SIG-M5 treated with dmso at 0.1 percent for 504 hours (cell line): ENCODE data around the gene UVSSA.
"Not testable (repeated sequence)": the region's sequence is repeated elsewhere in the genome, so short reads cannot be mapped to it uniquely, and the experiment has no call there.

Experiments
- DNase-seq: peaks from one replicate; lab custom pipeline; 2025; ENCODE audit not compliant: unreplicated experiment; lab: John Stamatoyannopoulos, UW

Gene UVSSA

DNA sequence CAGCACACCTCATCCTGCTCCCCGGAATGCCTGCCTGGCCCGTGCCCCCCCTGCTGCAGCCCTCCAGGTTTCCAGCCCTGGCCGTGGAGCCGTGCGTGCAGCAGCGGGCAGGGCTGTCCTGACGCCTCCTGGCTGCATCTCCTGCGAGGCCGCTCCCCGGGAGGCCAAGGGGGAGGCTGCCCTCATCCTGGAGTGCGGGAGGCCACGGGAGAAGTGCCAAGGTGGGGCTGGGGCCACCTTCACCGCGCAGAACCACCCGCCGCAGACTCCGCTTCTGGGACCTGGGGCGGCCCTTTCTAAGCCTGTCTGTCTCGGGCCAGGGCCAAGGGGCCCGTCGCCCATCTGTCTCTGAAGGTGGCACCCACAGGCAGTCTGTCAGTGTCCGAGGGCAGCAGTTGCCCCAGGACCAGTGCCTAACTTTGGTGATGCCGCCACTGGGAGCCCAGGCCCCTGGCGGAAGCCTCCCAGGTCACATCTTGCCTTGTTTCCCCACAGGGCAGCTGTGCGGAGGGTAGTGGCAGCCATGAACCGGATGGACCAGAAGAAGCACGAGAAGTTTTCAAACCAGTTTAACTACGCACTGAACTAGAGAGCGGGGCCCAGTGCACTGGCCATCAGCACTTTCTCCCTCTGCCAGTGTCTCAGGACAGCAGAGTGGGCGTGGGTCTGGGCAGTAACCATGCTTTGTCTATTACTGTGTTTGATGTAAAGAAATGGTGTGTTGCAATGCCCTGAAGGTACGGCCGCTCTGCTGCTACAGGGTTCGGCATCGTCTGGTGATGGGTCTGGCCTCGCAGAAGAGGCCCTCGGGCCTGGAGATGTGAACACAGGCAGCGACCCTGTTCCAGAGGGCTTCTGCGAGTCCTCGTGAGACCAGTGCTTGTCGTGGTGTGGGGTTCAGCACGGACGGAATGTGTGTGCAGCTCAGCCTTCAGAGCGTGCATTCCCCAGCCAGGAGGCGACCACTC, 38.6 kb downstream of the UVSSA start:
- DNase-seq: no peak

DNA sequence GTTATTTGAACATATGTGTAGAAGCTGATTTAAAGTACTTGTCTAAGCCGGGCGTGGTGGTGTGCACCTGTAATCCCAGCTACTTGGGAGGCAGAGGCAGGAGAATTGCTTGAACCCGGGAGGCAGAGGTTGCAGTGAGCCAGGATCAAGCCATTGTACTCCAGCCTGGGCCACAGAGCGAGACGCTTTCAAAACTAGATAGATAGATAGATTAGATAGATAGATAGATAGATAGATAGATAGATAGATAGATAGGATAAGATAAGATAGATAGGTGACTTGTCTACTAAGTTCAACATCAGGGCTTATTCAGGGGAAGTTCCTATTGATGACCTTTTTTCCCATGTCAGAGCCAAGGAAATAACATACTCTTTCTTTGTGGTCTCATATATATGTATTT, 46.4 kb downstream of the UVSSA start:
- not testable (repeated sequence) for DNase-seq

DNA sequence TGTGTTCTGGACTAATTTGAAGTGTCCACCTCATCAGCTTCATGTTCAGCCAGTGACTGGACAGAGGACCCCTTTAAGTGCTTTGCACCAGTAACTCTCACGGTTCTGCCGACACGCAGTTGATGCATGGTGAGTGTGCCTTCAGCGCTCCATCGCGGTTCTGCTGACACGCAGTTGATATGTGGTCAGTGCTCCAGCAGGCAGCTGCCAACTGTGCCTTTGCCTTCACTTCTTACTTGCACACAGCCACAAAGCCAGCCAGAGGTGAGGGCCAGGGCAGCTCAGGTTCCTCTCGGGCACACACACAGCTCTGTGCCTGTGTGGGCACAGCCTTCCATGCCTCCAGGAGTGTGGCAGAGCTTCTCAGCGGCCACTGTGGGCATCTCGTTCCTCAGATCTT, 46.9 kb downstream of the UVSSA start:
- DNase-seq: no peak

DNA sequence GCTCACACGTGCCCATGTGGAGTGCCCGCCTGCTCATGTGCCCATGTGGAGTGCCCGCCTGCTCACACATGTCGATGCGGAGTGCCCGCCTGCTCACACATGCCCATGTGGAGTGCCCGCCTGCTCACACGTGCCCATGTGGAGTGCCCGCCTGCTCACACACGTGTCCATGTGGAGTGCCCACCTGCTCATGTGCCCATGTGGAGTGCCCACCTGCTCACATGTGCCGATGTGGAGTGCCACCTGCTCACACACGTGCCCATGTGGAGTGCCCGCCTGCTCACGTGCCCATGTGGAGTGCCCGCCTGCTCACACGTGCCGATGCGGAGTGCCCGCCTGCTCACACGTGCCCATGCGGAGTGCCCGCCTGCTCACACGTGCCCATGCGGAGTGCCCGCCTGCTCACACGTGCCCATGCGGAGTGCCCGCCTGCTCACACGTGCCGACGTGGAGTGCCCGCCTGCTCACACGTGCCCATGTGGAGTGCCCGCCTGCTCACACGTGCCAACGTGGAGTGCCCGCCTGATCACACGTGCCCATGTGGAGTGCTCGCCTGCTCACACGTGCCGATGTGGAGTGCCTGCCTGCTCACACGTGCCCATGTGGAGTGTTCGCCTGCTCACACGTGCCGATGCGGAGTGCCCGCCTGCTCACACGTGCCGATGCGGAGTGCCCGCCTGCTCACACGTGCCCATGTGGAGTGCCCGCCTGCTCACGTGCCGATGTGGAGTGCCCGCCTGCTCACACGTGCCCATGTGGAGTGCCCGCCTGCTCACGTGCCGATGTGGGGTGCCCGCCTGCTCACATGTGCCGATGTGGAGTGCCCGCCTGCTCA, 47.8 kb downstream of the UVSSA start:
- DNase-seq: not testable (repeated sequence)

DNA sequence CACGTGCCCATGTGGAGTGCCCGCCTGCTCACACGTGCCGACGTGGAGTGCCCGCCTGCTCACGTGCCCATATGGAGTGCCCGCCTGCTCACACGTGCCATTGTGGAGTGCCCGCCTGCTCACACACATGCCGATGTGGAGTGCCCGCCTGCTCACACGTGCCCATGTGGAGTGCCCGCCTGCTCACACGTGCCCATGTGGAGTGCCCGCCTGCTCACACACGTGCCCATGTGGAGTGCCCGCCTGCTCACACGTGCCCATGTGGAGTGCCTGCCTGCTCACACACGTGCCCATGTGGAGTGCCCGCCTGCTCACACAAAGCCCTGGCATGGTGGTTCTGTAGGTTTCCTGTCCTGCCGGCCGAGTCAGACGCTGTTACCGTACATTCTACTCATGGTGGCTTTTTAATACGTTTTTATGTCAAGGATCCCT, 48.4 kb downstream of the UVSSA start:
- not testable (repeated sequence) for DNase-seq

DNA sequence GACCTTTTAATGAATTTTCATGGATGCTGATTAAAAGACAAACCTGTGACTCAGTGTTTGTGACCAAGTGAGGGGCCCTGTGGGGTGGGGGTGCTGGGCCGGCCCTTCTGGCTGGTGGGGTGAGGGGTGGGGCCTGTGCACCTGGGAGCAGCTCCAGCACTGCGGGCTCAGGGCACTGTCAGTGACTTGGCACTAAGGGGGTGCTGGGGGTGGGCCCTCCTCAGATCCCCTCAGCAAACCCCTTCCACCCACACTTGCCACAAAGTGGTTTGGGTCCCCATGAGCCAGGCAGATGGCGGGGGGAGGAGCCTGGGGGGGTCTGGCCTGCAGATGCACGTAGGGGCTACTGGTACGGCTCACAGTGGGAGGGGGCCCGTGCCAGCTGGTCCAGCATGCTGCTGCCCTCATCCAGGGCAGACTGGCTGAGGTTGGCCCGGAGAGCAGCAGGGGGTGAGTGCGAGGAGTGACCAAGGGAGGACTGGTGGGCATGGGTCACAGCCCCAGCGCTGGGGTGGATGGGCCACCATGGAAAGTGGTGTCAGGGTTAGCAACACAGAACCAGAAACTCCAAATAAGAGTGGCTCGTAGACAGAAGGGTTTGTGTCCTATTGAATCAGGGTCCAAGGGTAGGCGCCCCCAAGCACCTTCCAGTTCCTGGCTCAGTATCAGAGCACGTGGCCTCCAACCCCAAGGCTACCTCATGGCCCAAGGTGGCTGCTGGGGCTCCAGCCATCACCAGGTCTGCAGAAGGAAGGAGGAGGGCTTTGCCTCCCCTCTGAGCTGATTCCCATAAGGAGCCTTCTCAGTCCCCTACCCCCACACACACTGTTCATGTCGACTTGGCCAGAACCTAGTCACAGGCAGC, 49.2 kb downstream of the UVSSA start:
- DNase-seq: no peak

DNA sequence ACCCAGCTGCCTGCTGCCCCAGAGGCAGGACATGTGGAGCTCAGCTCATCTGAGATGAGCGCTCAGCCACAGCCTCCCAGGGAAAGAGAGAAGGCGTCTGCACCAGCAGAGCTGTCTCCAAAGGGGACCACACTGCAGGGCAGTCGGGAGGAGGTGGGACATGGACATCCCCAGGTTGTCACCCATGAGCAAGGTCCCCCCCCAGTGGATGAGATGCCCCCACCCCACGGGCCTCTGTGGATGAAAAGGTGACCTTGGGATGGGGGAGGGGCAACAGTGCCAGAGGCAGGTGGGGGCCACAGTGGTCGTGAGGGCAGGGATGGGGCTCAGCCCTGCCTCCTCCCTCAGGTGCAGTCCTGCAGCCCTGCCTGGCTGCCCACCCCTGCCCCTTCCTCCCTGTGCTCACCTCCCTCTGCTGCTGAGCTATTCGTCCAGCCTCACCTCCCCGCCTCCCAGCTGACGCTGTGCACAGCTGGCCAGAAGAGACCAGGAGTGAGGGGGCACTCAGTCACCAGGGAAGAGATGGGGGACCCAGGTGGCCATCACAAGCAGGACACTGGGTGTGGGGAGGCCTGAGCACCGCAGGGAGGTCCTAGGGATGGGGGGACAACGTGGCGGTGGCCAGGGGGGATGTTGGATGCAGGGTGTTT, 49.9 kb downstream of the UVSSA start:
- no peak for DNase-seq

DNA sequence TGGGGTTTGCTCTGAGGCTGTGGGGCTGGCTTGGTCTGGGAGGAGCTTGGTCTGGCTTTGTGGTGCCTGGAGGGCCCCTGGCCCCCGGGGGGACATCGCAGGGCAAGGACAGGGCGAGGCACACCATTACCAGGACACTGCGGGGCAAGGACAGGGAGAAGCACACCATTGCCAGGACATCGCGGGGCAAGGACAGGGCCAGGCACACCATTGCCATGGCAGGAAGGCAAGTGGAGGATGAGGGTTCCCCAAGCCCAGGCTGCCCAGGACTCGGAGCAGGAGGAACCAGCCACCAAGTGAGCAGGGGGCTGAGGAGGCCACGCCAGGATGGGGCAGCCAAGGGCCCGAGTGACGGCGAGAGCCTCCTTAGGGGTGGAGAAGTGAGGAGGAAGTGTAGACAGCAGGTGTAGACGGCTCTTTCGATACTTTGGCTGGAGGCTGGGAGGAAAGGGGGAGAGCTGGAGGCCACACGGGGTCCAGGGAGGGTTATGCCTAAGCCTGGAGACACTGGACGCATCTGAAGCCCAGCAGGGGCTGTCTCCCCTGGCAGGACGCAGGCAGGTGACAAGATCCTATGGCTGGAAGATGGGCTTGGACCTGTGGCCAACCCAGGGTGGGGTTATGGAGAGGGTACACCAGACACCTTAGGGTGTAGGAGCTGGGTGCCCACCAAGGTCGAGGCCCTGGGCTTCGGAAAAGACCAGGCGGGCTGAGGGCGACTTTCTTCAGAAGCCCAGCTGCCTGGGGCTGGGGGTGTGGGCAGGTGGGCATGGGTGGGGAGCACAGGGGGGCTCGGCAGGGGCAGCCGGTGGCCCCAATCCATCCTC, 51.9 kb downstream of the UVSSA start:
- no peak for DNase-seq

DNA sequence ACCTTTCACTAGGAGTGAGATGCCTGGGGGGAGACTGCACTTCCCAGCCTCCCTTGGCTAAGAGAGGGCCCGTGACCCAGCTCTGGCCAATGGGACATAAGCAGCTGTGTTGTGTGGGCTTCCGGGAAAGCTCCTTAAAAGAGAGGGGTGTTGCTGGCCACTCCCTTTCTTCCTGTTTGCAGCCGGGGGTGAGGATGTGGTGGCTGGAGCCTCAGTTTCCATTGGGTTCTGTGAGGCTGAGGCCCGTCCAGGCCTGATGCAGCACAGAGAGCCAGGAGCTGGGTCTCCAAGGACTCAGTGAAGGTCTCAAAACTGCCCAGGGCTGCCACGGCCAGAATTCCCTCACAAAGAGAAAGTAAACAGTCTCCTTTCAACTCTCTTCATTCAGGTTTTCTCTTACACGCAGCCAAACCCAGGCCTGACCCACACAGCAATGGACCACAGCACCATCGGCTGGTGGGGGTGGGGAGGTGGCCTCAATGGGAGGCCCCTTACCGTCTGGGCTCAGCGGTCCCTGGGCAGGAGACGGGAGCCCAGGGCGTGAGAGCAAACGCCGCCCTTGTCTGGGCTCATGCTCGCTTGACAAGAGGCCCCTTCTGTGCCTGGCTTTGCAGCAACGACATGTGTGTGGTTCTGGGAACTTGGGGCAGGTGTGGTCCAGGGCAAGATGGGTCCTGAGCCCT, 52.6 kb downstream of the UVSSA start:
- no peak for DNase-seq

DNA sequence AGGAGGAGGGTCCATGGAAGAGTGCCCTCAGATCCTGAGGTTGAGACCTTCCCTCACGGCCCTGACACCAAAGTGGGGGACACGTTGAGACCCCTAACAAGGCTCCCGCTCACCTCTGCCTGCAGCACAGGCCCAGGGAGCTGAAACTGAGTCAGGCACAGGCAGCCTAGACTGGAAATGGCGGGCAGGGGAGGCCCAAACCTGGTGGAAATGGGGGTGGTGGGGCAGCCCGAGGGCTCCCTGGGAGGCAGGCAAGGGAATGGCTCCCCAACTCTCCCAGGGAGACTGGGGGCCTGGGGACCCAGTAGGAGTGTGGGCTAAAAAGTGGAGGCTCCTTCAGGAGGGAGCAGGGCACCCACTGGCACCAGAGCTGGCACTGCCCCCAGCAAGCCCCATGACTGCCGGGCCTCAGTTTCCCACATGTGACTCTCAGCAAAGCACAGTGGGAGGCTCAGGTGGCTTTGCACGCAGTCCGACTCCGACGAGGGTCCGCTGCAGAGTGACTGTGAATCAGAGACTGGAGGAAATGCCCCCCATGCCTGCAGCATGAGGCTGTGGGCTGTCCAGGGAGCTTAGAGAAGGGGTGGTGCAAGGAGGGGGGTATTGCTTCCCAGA, 53.3 kb downstream of the UVSSA start:
- no peak for DNase-seq

DNA sequence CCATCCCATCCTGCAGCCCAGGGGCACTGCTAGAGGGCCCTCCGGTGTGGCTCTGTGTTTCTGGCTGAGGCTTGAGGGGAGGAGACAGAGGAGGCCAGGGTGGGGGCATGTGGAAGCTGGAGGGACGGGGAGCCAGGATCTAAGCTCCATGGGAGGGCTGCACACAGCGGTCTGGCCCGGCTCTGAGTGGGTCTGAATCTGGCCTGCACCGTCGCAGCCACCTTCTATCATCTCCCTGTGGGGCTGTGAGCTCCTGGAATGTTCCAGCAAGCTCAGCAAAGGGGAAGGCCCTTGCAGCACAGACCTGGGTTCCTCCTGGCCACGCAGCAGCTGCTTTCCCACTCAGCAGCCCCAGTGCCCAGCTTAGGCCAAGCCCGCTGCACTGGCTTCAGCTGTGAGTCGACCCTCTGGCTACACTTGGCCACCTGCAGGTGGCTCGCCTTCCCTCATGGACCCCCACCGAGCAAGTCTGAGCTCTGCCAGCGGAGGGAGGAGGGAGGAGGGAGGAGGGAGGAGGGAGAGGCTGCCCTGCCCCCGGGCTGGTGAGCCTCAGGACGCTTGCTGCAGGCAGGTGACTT, 53.9 kb downstream of the UVSSA start:
- DNase-seq: no peak

DNA sequence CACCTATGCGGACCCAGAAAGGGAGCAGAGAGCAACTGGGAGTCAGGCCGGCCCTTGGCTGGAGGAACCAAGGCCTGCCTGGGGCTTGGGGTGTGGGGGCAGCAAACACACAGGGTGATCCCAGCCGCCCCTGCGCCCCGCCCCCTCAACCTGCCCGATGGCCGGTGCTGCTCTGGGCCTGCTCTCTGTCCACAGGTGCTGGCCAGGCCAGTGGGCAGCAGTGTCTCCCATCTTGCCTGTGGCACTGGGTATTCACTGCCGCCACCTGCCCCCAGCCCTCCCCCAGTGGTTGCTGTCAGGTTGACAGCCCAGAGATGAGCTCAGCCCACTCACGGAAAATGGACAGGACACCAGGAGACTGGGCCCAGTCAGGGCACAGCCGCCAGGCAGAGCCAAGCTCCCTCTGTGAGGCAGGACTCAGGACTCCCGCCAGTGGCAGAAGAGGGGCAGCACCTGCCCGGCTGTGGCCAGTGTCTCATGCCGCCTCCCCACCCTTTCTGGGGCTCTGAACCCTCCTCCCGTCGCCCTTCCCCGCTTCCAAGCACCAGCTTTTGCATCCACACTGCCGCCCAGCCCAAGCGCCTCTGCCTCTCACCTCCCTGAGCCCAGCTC, 54.5 kb downstream of the UVSSA start:
- DNase-seq: no peak

DNA sequence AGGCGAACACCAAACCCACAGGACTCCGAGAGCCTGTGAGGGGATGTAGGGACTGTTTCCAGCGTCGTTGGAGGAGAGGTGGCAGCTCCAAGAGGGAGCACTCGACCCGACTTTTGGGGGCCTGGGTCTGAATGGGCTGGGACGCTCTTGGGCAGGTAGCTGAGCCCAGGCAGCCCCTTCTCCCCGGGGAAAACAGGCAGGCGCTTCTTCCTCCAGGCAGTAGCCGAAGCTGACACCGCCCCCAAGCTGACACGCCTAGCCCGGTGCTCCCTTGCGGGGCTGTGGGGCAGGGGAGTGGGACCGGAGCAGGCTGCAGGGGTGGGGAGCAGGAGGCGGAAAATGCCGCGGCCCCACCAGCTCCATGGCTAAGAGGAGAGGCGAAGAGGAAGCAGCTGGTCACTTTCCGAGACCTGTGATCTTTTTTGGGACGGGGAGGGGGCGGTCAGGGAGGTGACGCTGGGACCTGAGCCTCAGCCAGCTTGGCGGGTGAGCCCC, 55.1 kb downstream of the UVSSA start:
- no peak for DNase-seq

DNA sequence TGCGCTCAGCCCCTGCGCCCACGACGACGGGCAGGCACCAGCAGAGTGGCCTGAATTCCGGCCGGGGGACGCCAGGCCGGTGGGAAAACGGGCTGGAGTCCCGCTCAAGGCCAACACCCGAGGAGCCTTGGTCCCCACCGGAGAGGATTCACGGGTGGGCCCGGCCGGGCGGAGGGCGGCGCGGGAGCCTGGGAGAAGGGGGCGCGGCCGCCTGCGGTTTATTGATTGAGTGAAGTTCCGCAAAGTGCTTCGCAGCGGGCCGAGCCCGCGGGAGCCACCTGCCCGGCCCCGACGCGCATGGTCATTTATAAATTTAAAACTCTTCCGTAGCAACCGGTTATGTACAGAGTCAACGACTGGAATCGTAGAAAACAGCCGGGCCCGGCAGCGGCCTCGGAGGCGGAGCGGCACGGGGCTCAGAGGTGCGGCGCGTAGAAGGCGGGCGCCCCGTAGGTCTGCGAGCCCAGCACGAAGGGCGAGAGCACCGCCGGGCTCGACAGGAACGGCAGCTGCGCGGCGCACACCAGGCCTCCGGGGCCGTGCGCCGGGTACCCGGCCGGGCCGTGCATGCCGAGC, 55.6 kb downstream of the UVSSA start:
- no peak for DNase-seq

DNA sequence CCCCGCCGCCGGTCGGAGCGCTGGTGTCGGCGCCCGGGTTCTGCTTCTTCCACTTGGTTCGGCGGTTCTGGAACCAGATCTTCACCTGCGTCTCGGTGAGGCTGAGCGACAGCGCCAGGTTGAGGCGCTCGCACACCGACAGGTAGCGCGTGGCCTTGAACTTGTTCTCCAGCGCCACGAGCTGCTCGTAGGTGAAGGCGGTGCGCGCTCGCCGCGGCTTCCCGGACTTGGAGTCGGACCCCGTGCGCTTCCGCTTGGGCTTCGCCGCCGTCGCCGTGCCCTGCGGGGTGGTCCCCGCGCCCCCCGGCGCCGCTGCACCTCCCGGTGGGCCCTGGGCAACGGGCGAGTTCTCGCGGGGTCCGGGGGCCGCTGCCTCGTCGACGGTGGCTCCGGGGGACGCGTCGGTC, 56.2 kb downstream of the UVSSA start:
- DNase-seq: no peak

DNA sequence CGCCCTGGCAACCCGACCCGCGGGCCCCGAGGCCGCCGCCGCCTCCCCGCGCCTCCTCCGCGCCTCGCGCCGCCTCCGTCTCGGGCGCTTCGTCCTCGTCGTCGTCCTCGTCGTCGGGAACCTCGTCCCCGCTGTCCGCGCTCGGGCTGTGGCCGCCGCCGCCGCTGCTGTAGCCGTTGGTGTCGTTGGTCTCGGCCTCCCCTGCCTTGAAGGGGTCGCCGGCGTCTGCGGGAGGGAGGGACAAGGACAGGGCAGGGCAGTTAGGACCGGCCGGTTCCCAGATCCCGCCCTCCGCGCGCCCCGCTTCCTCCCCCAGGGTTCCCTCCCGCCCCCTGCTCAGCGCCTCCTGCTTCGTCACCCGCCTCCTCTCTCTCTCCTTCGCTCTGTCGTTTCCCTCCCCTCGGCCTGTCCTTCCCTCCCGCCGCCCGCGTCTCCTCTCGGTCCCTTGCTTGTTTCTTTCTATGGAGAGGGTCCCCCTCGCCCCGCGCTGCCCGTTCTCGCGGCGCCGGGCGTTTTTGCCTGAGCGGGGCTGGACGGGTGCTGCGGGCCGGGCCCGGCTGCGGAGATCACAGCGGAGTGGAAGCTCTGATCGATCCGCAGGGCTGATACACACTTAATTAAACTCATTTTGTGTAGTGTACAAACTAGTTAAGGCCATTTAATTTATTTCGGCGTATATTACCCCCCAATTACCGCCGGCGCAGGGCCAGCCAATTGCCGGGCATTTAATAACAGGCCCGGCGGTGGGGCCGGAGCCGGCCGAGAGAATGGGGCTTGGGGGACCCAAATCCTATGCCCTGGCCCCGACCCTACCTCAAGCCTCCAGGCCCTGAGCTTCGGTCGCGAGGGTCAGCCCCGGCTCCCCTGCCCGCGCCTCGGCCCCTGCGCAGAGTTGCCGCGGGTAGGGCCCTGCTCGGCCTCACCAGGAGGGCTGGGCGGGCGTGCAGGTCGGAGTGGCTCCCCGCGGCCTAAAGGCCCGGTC, 56.9 kb downstream of the UVSSA start:
- DNase-seq: no peak
